Transverse colon (tissue), 4 donors: ENCODE data around the gene HNRNPCL1. TPM values are rescaled to one million over a fixed set of nuclear protein-coding genes. Genes with fewer than 3 reads are reported as not detected.
"Not testable (repeated sequence)": the region's sequence is repeated elsewhere in the genome, so short reads cannot be mapped to it uniquely, and the experiment has no call there.

ENCODE experiments used
- DNase-seq: peaks from one replicate; pipeline ENCODE4 v3.0.0-alpha.2; 2019
- H3K27ac ChIP-seq, 4 donors: fragments of 200-600 bp; sonication (generic); 2 replicates each; pipeline ENCODE4 v1.5.1; 2016 to 2018; ENCODE audit warnings: inconsistent platforms in 4 of 4
- H3K27me3 ChIP-seq: fragments of 200-600 bp; sonication (generic); 2 replicates; pipeline ENCODE4 v1.5.1; 2017; ENCODE audit warnings: inconsistent platforms
- H3K36me3 ChIP-seq, 4 donors: fragments of 200-600 bp; sonication (generic); 2 replicates each; pipeline ENCODE4 v1.5.1; 2017 to 2019; ENCODE audit warnings: inconsistent platforms in 4 of 4
- H3K4me1 ChIP-seq, 4 donors: fragments of 200-600 bp; sonication (generic); 2 replicates each; pipeline ENCODE4 v1.5.1; 2017 to 2020; ENCODE audit warnings: inconsistent platforms in 4 of 4
- H3K4me3 ChIP-seq, 4 donors: fragments of 200-600 bp; sonication (generic); 1 replicate in 1 of 4; 2 replicates in 3 of 4; pipeline versions ENCODE4 v1.5.1 to v1.6.1; 2017 to 2019; ENCODE audit warnings: inconsistent platforms in 4 of 4
- H3K9me3 ChIP-seq, 2 donors: fragments of 200-600 bp; sonication (generic); 2 replicates each; pipeline ENCODE4 v1.5.1; 2017 to 2019; ENCODE audit warnings: inconsistent platforms in 2 of 2
- EP300 ChIP-seq: sonication (generic); formaldehyde crosslinking; IDR thresholded peaks from one replicate; pipeline ENCODE4 v1.6.1; 2017; ENCODE audit warnings: antibody characterized with exemption, low read depth
- POLR2A ChIP-seq: fragments of 450-650 bp; IDR thresholded peaks from one replicate; pipeline ENCODE4 v1.6.1; 2016; ENCODE audit warnings: antibody characterized with exemption, mild to moderate bottlenecking, moderate library complexity
- POLR2AphosphoS5 ChIP-seq, 3 donors: sonication (generic); formaldehyde crosslinking; IDR thresholded peaks; one replicate each; pipeline ENCODE4 v1.6.1; 2016; ENCODE audit warnings: antibody characterized with exemption in 3 of 3
- WGBS, 2 donors: methylation state at CpG; one replicate each; pipeline ENCODE4 v1.1.5; 2018; ENCODE audit warnings: low coverage in 1 of 2; 5-methylcytosine and 5-hydroxymethylcytosine counted together
- in situ Hi-C, 4 donors: fragments of 200-750 bp; cut with MboI; loops; one replicate each; pipeline versions ENCODE4 v1.15.0 to v1.15.1; 2017; ENCODE audit warnings: low sequenced_read_pairs in 3 of 4, low pct_ligation_motif_present in 1 of 4, low pct_unique_long_range_greater_than_20kb in 1 of 4
- intact Hi-C: fragments of 100-400 bp; cut with DNase I; formaldehyde crosslinking; loops from one replicate; pipeline ENCODE4 v1.15.1; 2023; ENCODE audit warnings: low total_unique reads
- total RNA-seq, 4 donors: library from RNA; depleted of rRNA; stranded (reverse); fragments of >200 nt; gene quantifications; one replicate each; pipeline ENCODE4 v1.1.0, GENCODE V29; 2016
- TF ChIP-seq, protein P1 (sequence below), 5 experiments: fragments of 200-600 bp in 3 of 5; fragments of 450-650 bp in 2 of 5; sonication (generic) in 3 of 5; IDR thresholded peaks; 1 replicate in 2 of 5; 2 replicates in 3 of 5; pipeline ENCODE4 v1.5.1; 2016 to 2017; ENCODE audit warnings: antibody characterized with exemption in 5 of 5, inconsistent platforms in 3 of 5, mild to moderate bottlenecking in 2 of 5, moderate library complexity in 1 of 5

HNRNPCL1 gene
- total RNA-seq, 4 donors from 2014 or later = not detected

DNA sequence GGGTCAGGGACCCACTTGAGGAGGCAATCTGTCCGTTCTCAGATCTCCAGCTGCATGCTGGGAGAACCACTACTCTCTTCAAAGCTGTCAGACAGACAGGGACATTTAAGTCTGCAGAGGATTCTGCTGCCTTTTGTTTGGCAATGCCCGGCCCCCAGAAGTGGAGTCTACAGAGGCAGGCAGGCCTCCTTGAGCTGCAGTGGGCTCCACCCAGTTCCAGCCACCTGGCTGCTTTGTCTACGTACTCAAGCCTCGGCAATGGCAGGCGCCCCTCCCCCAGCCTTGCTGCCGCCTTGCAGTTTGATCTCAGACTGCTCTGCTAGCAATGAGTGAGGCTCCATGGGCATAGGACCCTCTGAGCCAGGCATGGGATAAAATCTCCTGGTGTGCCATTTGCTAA lies 29.5 kb downstream of the HNRNPCL1 start:
- 66% methylated on average over 6 of the region's 6 CpGs; no CpG with 5 or more reads in 1 of the 2 donors for WGBS, 2 donors
- H3K9me3 ChIP-seq, H3K27ac ChIP-seq, H3K4me3 ChIP-seq, H3K27me3 ChIP-seq, DNase-seq, H3K36me3 ChIP-seq, in situ Hi-C loops, intact Hi-C loops, H3K4me1 ChIP-seq: not testable (repeated sequence)

DNA sequence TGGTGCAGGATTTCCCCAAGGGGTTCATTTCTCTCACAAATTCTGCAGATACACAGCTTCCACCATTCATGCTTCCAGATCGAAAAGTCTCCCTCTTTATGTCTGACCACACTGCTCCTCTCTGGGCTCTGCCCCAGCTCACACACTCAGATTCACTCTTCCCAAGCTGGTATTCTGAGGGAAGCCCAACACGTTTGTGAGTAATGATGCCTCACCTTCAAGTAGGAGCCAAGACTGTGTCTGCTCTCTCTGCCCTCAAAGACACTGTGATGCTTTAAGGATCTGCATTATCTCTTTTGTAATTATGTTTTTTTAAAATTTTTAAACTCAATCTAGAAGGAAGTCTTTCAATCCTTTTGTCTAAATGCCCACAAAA lies 37.1 kb downstream of the HNRNPCL1 start:
- TF ChIP-seq, protein P1, sequence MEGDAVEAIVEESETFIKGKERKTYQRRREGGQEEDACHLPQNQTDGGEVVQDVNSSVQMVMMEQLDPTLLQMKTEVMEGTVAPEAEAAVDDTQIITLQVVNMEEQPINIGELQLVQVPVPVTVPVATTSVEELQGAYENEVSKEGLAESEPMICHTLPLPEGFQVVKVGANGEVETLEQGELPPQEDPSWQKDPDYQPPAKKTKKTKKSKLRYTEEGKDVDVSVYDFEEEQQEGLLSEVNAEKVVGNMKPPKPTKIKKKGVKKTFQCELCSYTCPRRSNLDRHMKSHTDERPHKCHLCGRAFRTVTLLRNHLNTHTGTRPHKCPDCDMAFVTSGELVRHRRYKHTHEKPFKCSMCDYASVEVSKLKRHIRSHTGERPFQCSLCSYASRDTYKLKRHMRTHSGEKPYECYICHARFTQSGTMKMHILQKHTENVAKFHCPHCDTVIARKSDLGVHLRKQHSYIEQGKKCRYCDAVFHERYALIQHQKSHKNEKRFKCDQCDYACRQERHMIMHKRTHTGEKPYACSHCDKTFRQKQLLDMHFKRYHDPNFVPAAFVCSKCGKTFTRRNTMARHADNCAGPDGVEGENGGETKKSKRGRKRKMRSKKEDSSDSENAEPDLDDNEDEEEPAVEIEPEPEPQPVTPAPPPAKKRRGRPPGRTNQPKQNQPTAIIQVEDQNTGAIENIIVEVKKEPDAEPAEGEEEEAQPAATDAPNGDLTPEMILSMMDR (IDR thresholded peaks at IDR 0.05) = no peak
- TF ChIP-seq POLR2A (no peak), EP300 (no peak), POLR2AphosphoS5 (IDR thresholded peaks at IDR 0.05) (no peak)
- intact Hi-C loops = no loop called here
- Histone ChIP-seq H3K9me3 (no peaks in the 10 kb centered on the region), H3K27ac (no peak overlapping the region), H3K4me1 (no peaks in the 10 kb centered on the region), H3K36me3 (no peaks in the 10 kb centered on the region), H3K27me3 (no peaks in the 10 kb centered on the region), H3K4me3 (no peak overlapping the region)
- WGBS, 2 donors = 54% methylated on average over 2 of the region's 2 CpGs; no CpG with 5 or more reads in 1 of the 2 donors
- DNase-seq = no peak
- in situ Hi-C loops = no loop called here

DNA sequence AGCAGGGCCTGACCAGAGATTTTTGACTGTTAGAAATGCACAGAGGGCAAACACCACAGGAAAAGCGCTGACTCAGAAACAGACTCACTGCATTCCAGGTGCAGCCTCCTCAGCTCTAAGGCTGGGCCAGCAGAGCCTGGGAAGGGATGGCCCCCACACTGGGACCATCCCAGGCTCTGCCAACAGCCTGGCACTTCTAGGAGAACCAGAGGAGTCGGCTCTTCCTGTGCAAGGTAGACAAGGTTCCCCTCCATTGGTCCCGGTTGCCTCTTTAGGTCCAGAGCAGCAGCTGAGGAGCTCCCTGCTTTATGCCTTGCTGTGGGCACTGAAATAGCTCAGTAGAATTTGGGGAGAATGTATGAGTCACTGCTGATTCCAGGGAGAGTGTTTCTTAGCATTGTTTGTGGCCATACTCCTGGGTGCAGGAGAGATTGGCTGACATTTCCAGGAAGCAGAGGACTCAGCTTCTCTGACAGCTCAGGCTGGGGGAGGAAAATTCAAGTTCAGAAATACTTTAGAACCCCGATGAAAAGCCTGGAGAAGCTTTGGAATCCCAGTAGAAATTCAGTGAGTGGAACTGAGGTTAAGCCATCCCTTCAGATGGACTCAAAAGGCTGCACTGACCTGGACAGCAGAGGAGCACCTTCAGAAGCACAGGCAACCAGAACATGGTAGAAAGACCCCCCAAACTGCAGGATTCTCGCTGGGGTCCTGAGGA lies 37.7 kb downstream of the HNRNPCL1 start:
- no peaks in the 10 kb centered on the region for H3K27me3 ChIP-seq
- H3K4me1 ChIP-seq = no peaks in the 10 kb centered on the region
- WGBS, 2 donors = 71% methylated on average over 5 of the region's 5 CpGs; no CpG with 5 or more reads in 1 of the 2 donors
- no peak for DNase-seq
- no peak overlapping the region for H3K4me3 ChIP-seq
- no peaks in the 10 kb centered on the region for H3K9me3 ChIP-seq
- intact Hi-C loops = no loop called here
- in situ Hi-C loops = no loop called here
- no peak overlapping the region for H3K27ac ChIP-seq
- H3K36me3 ChIP-seq = no peaks in the 10 kb centered on the region
- TF ChIP-seq POLR2AphosphoS5 (IDR thresholded peaks at IDR 0.05) (no peak), EP300 (no peak), POLR2A (no peak)
- TF ChIP-seq, protein P1 (IDR thresholded peaks at IDR 0.05) = no peak

DNA sequence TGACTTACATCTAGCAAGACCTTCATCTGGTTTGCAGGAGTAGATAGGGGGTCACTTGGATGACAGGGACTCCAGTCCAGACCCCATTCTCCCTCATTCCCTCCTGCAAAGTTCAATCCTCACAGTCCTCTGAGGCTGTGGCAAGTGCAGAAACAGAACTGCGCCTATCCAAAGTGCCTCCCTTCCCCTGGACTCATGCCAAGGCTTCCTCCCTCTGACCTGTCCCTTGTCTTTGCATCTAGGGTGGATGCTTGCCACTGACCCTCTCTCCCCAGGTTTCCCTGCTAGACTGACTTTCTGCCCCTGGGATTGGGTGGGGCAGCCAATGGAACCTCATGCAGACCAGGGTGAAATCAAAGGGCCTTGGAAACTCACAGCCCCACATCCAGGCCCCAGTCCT lies 38.6 kb downstream of the HNRNPCL1 start:
- Histone ChIP-seq H3K4me1 (no peaks in the 10 kb centered on the region), H3K27me3 (no peaks in the 10 kb centered on the region), H3K9me3 (no peaks in the 10 kb centered on the region), H3K36me3 (no peaks in the 10 kb centered on the region), H3K4me3 (no peak overlapping the region), H3K27ac (no peak overlapping the region)
- in situ Hi-C loops = no loop called here
- 90% methylated on average over 1 of the region's 1 CpG; no CpG with 5 or more reads in 1 of the 2 donors for WGBS, 2 donors
- intact Hi-C loops = no loop called here
- no peak for DNase-seq
- TF ChIP-seq POLR2A (no peak), POLR2AphosphoS5 (IDR thresholded peaks at IDR 0.05) (no peak), EP300 (no peak)
- TF ChIP-seq, protein P1 (IDR thresholded peaks at IDR 0.05) = no peak

DNA sequence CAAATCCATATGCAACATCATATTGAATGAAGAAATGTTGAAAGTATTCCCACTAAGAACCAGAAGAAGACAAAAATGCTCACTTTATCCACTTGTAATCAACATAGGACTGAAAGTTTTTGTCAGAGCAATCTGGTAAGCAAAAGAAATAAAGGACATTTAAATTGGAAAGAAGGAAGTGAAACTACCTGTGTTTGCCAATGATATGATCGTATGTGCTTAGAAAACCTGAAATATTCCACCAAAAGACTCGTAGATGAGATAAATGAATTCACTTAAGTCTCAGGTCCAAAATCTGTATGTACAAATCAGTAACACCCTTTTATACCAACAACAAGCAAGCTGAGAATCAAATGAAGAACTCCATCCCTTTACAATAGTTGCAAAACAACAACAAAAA lies 48.8 kb downstream of the HNRNPCL1 start:
- no peaks in the 10 kb centered on the region for H3K36me3 ChIP-seq
- no peaks in the 10 kb centered on the region for H3K9me3 ChIP-seq
- H3K27me3 ChIP-seq = no peaks in the 10 kb centered on the region
- in situ Hi-C loops = no loop called here
- TF ChIP-seq, protein P1 (IDR thresholded peaks at IDR 0.05) = no peak
- no peak for TF ChIP-seq EP300
- TF ChIP-seq POLR2A = no peak
- no peak for TF ChIP-seq POLR2AphosphoS5 (IDR thresholded peaks at IDR 0.05)
- no peak overlapping the region for H3K4me3 ChIP-seq
- H3K27ac ChIP-seq = no peak overlapping the region
- H3K4me1 ChIP-seq = no peaks in the 10 kb centered on the region
- 22 to 42% methylated on average over 2 of the region's 2 CpGs for WGBS, 2 donors
- DNase-seq = no peak
- intact Hi-C loops = no loop called here
